DND-41 (cell line): ENCODE data around the gene SH2D7.

ENCODE experiments used
- ATAC-seq: fragments of 200-7000 bp; cut with Tn5 transposase; 3 replicates; pipeline ENCODE4 v1.9.1; 2021; ENCODE audit warnings: low read depth; ENCODE audit not compliant: insufficient read depth
- DNase-seq: peaks from one replicate; pipeline ENCODE4 v3.0.0-alpha.2; 2020
- H2AFZ ChIP-seq: 2 replicates; pipeline ENCODE4 v1.6.0; 2012; ENCODE audit warnings: low read depth, low read length
- H3K27ac ChIP-seq: 2 replicates; pipeline ENCODE4 v1.5.1; 2012; ENCODE audit warnings: low read length, inconsistent platforms
- H3K27me3 ChIP-seq: fragments of 200-600 bp; sonication (generic); 2 replicates; pipeline ENCODE4 v1.6.0; 2012; ENCODE audit warnings: low read length, mild to moderate bottlenecking, inconsistent platforms; ENCODE audit not compliant: insufficient read depth, poor library complexity
- H3K36me3 ChIP-seq: 2 replicates; pipeline ENCODE4 v1.5.1; 2012; ENCODE audit warnings: low read length, inconsistent platforms; ENCODE audit not compliant: insufficient read depth
- H3K4me1 ChIP-seq: 2 replicates; pipeline ENCODE4 v1.5.1; 2012; ENCODE audit warnings: mild to moderate bottlenecking, low read length; ENCODE audit not compliant: insufficient read depth
- H3K4me2 ChIP-seq: 2 replicates; pipeline ENCODE4 v1.6.0; 2012; ENCODE audit warnings: mild to moderate bottlenecking, moderate library complexity, low read length, inconsistent platforms; ENCODE audit not compliant: insufficient read depth
- H3K4me3 ChIP-seq, 2 experiments: fragments of 200-600 bp in 1 of 2; shearing (Covaris generic) in 1 of 2; 2 replicates each; pipeline ENCODE4 v1.5.1; 2012 to 2016; ENCODE audit warnings: inconsistent platforms in 2 of 2, low read length in 2 of 2, mild to moderate bottlenecking in 2 of 2, low read depth in 1 of 2, moderate library complexity in 1 of 2
- H3K79me2 ChIP-seq: 2 replicates; pipeline ENCODE4 v1.6.0; 2012; ENCODE audit warnings: low read length, inconsistent platforms; ENCODE audit not compliant: insufficient read depth
- H3K9ac ChIP-seq: 2 replicates; pipeline ENCODE4 v1.6.0; 2012; ENCODE audit warnings: low read depth, mild to moderate bottlenecking, inconsistent platforms, low read length, moderate library complexity
- H3K9me3 ChIP-seq: 2 replicates; pipeline ENCODE4 v1.5.1; 2012; ENCODE audit warnings: low read length, moderate library complexity, mild to moderate bottlenecking, inconsistent platforms; ENCODE audit not compliant: insufficient read depth, severe bottlenecking
- H4K20me1 ChIP-seq: 2 replicates; pipeline ENCODE4 v1.6.0; 2012; ENCODE audit warnings: low read length; ENCODE audit not compliant: insufficient read depth
- CTCF ChIP-seq: IDR thresholded peaks from 2 replicates; pipeline ENCODE4 v1.5.1; 2012; ENCODE audit warnings: borderline replicate concordance, low read length, moderate library complexity, mild to moderate bottlenecking; ENCODE audit not compliant: poor library complexity, severe bottlenecking; ENCODE audit errors: extremely low read depth
- EZH2 ChIP-seq: IDR thresholded peaks from 3 replicates; pipeline ENCODE4 v1.6.1; 2012; ENCODE audit warnings: borderline replicate concordance, low read depth, mild to moderate bottlenecking, moderate library complexity, low read length, inconsistent platforms; ENCODE audit not compliant: severe bottlenecking

Gene SH2D7

DNA sequence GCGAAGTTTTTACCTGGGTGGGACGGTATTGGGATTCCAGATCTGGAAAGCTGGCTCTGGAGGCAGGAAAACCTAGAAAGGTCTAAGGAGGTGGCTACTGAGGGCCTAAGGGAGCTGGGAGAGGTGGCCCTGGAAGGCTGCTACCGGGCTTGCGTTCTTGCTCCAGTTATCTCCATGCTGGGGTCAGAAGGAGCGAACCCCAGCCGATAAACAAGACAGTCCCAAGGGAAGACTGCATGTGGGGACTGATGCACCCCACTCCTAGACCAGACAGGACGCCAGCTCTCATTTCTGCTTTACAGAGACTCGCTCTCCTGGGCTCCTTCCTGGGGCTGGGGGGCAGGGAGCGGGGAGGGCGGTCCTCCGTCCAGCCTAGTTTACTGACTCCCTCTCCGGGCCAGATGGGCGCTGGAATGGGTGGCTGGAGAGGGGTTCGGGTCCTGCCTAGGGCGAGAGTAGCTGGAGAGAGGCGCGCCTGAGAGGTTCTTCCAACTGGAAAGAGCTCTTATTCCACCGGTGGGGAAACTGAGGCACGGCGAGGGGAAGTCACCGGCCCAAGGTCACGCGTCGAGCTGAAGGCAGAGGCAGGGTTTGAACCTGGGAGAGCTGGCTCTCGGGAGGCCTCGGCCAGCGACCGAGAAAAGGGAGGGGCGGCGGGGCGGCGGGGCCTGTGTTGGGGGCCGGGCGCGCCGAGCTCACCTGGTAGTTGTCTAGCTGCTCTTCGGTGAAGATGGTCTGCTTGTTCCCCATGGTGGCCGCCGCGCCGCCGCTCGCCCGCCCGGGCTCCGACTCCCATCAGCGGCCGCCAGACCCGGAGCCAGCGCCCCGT, 38.3 kb downstream of the SH2D7 start:
- no peak overlapping the region; the same call in 1 of the 2 replicates for H2AFZ ChIP-seq
- H3K4me1 ChIP-seq = peaks cover 15% of the 10 kb centered on the region
- no peak for TF ChIP-seq EZH2
- TF ChIP-seq CTCF = no peak
- H3K9ac ChIP-seq = no peak overlapping the region
- H3K27me3 ChIP-seq = no peaks in the 10 kb centered on the region
- no peaks in the 10 kb centered on the region for H3K79me2 ChIP-seq
- no peaks in the 10 kb centered on the region for H3K36me3 ChIP-seq
- H3K27ac ChIP-seq = no peak overlapping the region
- no peaks in the 10 kb centered on the region for H4K20me1 ChIP-seq
- H3K9me3 ChIP-seq = no peaks in the 10 kb centered on the region
- ATAC-seq = no peak
- peak overlapping the region in 1 of 2 experiments; percentile 96; a peak in 1 of 4 replicates for H3K4me3 ChIP-seq
- DNase-seq = no peak
- peak overlapping the region; percentile 100 for H3K4me2 ChIP-seq

DNA sequence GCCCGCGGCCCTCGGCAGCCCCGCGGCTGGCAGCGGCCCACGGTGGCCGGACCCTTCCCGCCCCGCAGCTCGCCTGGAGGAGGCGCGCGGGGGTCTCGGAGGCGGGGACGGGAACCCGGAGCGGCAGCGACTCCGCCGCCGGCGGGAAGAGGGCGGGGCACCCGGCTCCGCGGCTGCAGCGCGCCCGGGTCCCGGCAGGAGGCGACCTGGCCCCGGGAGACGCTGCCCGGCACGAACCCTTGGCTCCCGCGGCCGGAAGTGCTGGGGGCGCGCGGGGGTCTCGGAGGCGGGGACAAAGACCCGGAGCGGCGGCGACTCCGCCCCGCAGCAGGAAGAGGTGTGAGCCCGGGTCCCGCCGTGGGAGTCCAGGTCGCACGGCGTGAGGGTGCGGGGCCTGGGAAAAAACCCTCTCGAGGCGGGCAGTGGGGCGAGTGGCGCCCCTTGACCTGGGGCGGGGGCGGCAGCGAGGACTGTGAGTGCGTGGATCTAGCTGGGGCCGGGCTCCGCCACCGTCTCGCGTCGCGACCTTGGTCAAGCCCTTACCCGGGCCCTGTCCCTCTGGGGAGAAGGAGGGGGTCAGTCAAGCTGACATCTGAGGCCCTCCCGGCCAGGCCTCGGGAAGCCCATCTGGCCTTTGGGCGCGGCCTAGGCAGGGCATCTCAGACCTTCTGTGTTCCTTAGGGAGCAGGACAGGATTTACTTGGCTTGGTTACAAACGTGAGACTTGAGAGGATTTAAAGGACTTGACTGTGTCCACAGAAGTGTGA, 39.1 kb downstream of the SH2D7 start, which contains the start of gene CIB2:
Gene CIB2 (minus strand): TSS at position 151 of the 767 bp plus-strand sequence. CDS start 230 bp downstream, outside the sequence.
- H3K9ac ChIP-seq = peak within 1 kb of the TSS; percentile 99
- TF ChIP-seq EZH2 = no peak
- peak; percentile 81 for TF ChIP-seq CTCF
- peaks cover 15% of the 10 kb centered on the region for H3K4me1 ChIP-seq
- no peaks in the 10 kb centered on the region for H3K9me3 ChIP-seq
- ATAC-seq (peak; percentile 94), DNase-seq (peak; percentile 88)
- no peaks in the 10 kb centered on the region for H4K20me1 ChIP-seq
- H2AFZ ChIP-seq = peak within 1 kb of the TSS; percentile 92
- no peaks in the 10 kb centered on the region for H3K36me3 ChIP-seq
- H3K4me3 ChIP-seq = peak within 1 kb of the TSS; percentile 85 to 96
- no peaks in the 10 kb centered on the region for H3K27me3 ChIP-seq
- H3K4me2 ChIP-seq = peak within 1 kb of the TSS; percentile 100
- peak within 1 kb of the TSS; percentile 90 for H3K27ac ChIP-seq
- no peaks in the 10 kb centered on the region for H3K79me2 ChIP-seq

DNA sequence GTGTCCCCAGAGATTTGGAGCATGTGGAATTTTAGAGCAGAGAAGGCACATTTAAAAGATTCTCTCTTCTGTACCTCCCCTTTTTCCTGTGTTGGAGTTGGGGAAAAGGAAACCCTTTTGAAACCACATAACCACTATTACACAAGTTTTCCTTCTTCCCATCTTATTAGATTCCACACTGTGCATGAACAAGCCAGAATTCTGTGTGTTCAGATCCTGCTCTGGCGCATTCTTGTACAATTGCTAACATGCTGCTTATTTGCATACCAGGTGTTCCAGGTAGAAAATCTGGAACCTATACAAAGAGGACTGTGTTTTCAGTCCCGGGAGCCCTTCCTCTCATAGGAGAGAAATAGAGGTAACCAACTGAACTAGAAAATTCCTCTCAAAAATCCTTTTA, 41.4 kb downstream of the SH2D7 start:
- Histone ChIP-seq H3K36me3 (no peaks in the 10 kb centered on the region), H3K9ac (no peak overlapping the region), H2AFZ (no peak overlapping the region), H3K4me2 (no peak overlapping the region), H4K20me1 (no peaks in the 10 kb centered on the region), H3K27me3 (no peaks in the 10 kb centered on the region), H3K4me3 (no peak overlapping the region), H3K4me1 (peaks cover 15% of the 10 kb centered on the region), H3K9me3 (no peaks in the 10 kb centered on the region), H3K79me2 (no peaks in the 10 kb centered on the region), H3K27ac (no peak overlapping the region)
- no peak for DNase-seq
- TF ChIP-seq EZH2 = no peak
- TF ChIP-seq CTCF = no peak
- no peak for ATAC-seq
